ENCODE data around the gene CREB5.

Gene CREB5

GRCh38 chr7:28408105-28408959, 4.0 kb upstream of the CREB5 start:
- no peak for DNase-seq

DNA sequence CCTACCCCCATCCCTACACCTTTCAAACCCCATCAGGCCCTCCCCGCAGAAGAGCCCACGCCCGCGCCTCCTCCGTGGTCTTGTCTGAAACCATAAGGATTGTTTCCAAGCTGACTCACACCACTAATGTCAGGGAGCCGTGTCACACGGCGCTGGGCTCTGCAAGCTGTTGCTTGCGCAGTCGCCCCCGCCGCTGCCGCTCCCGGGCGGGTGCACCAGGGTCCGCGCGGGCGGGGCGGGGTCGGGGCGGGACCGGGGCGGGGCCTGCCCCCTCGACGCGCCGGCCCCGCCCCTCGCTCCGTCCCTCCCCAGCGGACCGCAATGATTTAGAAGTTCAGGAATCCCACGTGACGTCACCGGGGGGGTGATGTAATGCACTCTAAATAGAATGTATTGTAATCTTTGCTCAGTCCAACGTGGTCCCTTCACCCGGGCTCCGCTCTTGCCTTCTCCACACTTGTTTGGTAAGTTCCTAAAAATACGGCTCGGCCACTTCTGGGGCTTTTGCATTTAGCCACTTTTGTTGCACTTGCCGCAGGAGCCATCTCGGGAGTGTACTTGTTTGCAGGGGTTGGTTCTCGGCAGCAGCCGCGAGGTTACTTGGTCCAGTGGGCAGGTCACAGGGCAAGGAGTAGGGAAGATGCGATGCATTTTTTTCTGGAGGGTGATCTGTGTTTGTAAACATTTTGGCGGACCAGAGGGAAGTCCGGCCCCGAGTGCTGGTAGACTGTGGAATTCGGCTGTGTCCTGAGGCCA, 3.2 kb upstream of the CREB5 start:
- peak; percentile 74 for DNase-seq

DNA sequence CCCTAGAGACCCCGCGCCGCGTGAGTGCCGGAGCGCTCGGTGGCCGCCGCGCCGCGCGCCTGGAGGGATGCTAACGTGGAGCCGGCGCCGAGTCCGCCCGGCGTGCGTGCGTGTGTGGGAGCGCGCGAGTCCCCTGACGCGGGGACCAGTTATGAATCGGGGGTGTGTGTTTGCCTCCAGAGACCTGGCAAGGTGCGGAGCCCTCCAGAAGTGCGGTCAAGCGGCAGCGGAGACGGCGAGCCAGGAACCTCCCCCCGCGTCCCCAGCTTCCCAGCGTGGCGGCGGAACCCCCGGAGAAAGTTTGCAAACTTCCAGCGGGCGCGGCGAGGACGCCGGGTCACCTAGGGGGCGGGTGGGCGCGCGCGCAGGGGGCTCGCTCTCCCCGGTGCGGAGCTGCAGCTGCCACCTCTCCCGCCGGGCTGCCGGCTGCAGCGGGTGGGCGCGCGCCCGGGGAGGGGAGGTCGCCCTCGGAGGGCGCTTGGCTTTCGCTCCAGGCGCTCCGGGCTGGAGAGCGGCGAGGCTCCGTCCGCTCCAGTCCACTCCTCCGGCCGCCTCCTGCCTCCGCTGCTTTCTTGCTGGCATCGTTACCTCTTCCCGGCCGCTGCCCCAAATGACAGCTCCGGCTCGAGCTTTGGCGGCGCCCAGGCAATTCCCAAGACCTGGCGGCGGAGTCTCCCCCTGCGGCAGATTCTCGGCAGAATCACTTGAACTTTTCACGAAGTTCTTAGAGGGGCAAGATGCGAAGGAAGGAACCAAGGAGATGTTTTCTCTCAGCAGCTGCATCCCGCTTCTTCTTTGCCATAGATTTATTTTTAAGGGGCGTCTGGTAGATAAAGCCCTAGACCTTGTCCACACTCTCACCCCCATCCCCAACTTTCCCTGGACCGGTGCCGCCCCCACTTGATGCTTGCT, 2.3 kb upstream of the CREB5 start:
- peak; percentile 32 for DNase-seq

DNA sequence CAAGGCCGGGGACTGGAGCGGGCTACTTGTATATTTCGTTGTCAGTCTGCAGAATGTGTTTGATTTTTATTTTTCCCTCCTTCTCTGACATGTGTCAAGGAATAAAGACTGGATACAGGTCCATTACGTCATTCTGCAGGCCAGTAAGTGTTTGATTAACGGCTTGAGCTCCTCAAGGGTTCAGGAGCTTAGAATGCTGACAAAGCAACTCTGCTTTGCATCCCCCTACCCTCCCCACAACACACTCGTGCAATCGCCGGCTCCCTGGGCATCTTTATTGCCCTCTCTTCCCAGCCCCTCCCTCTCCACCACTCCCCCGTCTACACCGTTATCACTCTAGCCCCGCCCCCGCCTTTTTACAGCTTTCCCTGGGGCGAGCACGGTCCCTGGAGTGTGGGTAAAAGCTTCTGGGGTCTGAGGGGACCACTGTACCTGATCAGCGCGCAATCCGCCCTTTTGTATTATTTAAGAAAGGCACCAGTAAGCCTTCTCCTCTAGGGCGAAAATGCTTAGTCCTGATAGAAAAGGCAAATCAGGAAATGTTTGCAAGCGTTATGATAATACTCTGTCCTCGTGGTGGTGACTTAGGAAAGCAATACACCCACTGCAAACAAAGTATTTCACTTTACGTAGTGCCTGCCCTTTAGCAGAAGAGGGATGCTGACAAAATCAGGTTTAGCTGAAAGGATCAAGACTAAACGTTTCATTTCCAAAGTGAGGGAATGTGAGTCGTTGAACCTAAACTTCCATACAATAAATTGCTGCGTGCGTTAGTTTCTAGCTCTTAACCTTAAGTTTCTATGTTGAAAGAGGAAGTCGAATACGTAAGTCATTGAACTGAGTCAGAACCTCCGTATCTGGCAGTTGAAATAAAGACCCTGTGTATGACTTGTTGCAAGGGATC, 1.4 kb upstream of the CREB5 start:
- DNase-seq = peak; percentile 11

DNA sequence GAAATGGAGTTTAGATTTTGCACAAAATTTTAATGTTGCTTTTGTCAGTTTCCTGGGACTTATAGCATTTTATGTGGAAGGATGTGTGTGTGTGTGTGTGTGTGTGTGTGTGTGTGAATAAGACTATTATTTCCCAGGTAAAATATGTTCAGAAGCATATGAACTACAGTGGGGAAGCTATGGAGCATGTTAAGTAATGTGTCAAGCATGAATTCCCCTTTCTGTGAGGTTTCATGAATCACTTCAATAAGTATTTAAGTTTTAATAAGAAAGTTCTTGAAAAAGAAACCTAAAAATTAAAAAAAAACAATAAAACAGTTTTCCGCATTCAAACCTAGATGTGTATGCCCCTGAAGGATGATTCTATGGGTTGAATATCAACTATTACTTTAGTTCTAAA, 693 bp downstream of the CREB5 start:
- DNase-seq = no peak

- DNase-seq = no peak
These were observed 2.1 kb downstream of the CREB5 start for GRCh38 chr7:28414453-28414852.

DNA sequence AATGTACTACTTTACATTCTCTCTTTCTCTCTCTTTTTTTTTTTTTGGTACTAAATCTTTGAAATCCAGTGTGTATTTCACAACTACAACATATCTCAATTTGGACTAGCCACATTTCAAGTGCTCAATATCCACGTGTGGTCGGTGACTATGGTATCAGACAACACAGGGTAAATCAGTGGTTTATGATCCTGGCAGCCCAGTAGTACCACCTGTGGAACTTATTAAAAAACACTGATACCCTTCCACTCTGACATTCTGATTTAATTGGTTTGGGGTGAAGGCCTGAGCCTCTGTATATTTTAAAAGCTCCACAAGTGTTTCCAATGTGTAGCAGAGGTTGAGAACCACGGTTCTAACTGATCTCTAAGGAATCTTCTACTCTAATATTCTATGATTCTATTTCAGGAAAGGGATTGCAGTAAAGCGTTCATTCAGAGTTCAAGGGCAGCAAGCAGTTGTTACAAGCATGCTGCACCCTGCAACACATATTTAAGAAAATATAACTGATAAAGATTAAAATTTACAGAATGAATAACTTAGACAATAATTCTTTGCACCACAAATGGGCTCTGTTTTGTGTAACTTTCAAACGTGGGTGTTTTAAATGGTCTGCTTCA, 5.1 kb downstream of the CREB5 start:
- no peak for DNase-seq

DNA sequence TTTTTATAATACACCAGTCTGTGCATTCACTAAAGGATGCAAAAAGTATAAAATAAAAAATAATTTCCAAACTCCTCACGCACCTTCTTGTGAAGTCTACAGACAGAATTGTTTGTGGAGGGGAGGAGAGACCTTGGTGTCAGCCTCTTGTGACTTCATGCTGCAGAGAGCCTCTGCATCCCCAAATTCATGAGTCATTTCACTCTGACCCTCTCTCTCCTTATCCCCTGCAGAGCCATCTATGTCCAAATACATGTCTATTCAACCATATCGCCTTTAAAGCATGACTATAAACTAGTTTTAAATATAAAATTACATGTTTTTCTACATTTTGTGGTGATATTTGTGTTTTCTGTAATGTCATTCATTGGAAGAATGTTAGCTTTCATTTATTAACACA, 6.0 kb downstream of the CREB5 start:
- no peak for DNase-seq

- no peak for DNase-seq
These were observed 6.6 kb downstream of the CREB5 start for GRCh38 chr7:28418966-28419365.

DNA sequence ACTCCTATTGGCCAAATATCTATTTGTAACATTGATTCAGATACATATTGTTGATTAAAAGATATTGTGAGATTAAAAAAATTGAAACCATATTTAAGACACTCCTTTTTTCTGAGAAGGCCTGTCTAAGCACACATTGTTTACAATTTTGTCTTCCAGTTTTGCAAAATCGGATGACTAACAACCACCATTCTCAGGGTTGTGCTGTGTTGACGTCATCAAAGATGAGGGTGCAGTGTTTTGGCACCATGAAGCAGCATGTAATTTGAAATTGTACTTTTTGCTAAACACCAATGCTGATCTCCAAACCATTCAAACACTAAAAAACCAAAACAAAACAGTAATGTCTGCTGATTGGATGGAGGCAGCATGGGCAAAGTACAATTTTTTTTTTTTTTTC, 7.4 kb downstream of the CREB5 start:
- DNase-seq = no peak

GRCh38 chr7:28423112-28423511, 10.8 kb downstream of the CREB5 start:
- DNase-seq = no peak

DNA sequence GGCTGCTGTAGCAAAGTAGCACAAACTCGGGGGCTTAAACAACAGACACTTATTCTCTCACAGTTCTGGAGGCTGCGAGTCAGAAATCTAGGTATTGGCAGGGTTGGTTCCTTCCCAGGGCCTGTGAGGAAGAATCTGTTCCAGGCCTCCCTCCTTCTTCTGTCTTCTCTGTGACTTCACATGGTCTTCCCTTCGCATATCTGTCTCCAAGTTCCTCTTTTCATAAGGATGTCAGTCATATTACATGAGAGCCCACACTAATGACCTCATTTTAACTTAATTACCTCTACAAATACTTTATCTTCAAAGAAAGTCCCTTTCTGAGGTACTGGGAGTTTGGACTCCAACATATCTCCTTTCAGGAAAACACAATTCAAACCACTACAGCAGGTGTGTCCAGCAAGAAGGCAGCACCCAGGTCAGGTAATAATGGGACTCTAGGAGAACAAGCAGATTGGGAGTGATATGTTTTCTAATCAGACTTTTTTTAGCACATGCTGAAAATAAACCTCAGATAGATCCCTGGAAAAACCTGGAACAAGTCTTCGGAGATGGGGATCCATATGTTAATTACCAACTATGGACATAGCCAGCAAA, 11.7 kb downstream of the CREB5 start:
- DNase-seq = no peak

DNA sequence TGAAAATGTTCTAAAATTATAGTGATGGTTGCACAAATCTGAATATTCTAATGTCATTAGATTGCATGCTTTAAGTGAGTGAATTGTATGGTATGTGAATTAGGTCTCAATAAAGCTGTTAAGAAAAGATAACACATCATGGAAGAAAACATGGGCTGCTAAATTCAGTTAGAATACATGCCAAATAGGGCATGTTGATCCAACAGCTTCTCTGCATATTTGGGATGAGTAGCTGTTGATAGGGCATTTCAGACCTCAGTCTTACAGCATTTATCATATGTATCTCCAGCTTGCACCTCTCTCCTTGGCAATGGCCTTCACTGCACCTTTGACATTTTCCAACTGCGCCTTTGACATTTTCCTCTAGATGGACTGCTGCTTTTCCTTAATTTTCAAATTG, 13.2 kb downstream of the CREB5 start:
- no peak for DNase-seq

- no peak for DNase-seq
These were observed 14.9 kb downstream of the CREB5 start for GRCh38 chr7:28427236-28427635.

- no peak for DNase-seq
These were observed 18.3 kb downstream of the CREB5 start for GRCh38 chr7:28430616-28431015.

DNA sequence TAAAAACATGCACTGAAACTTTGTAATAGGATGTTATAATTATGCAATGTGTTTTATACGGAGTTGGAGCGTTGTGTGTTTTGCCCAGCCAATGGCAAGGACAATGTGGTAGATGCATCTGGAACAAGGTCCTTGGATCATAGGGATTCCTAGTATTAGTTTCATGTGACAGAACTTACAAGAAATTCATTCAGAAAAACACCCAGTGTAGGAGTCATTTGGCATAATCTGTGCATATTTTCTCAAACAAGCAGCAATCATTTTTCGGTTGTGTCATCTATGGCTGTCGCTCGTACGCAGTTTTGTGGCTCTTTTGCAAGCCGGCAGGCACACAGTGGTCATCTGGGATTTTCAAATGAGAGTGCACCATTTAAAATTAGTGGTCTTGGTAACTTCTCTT, 19.8 kb downstream of the CREB5 start:
- DNase-seq = no peak

- no peak for DNase-seq
These were observed 20.7 kb downstream of the CREB5 start for GRCh38 chr7:28433039-28433438.

- DNase-seq = no peak
These were observed 21.4 kb downstream of the CREB5 start for GRCh38 chr7:28433699-28434219.

DNA sequence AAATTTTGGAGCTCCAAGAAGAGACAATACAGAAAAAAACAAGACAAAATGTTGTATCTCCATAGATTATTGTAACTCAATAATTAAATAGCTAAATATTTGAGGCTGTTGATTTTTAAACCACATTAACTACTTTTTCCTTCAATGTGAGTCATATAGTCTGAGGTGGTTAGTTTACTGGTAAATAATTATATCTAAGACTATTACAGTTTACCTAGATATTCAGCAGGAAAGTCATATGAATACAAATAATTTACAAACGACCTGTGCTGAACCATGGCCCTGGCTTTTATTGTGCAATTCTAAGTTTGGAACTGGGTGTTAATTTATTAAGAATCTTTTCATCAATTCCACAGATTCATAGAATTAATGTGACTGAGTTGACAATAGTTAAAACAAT, 22.2 kb downstream of the CREB5 start:
- DNase-seq = no peak

DNA sequence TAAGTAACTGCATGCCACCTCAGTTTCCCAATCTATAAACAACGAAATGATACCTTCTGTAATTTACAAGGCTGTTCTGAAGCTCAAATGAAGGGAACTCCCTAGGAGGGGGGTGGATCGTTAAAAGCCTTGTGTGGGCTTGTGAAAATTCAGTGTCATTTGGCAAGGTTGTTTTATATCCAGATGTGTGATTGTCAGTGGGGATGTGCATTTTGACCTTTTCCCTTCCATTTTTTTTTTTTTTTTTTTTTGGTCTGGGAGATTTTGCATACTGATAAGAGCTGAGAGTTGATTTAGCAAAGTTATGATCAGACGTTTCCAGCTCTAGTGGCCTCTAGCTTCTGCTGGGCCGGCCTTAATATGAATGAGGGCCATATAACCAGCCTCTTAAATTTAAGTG, 22.8 kb downstream of the CREB5 start:
- no peak for DNase-seq
